Kasumi-1 (cell line): ENCODE results near the gene MRPL22.
A peak's percentile ranks its signal among the peaks of the same experiment; 100 is the strongest.
"Not testable (repeated sequence)": the region's sequence is repeated elsewhere in the genome, so short reads cannot be mapped to it uniquely, and the experiment has no call there.

Experiments used
- DNase-seq, 2 experiments: peaks; one replicate each; lab custom pipeline; 2025; lab: John Stamatoyannopoulos, UW

MRPL22 gene

GRCh38 chr5:154940375-154940771 lies 500 bp upstream of the MRPL22 start:
- DNase-seq = no peak

- DNase-seq = no peak
Measured at GRCh38 chr5:154943527-154943926, 2.7 kb downstream of the MRPL22 start.

GRCh38 chr5:154944716-154945115 lies 3.8 kb downstream of the MRPL22 start:
- DNase-seq = peak in 1 of 2 experiments; percentile 28

GRCh38 chr5:154945695-154946301 lies 4.9 kb downstream of the MRPL22 start:
- peak; percentile 36 to 52 for DNase-seq

- DNase-seq = no peak
Measured at GRCh38 chr5:154947778-154948177, 6.9 kb downstream of the MRPL22 start.

- DNase-seq = no peak
Measured at GRCh38 chr5:154948313-154948712, 7.4 kb downstream of the MRPL22 start.

- no peak for DNase-seq
Measured at GRCh38 chr5:154949781-154950180, 8.9 kb downstream of the MRPL22 start.

- no peak for DNase-seq
Measured at GRCh38 chr5:154956712-154957111, 15.8 kb downstream of the MRPL22 start.

- no peak for DNase-seq
Measured at GRCh38 chr5:154962494-154962893, 21.6 kb downstream of the MRPL22 start.

GRCh38 chr5:154966081-154966841 lies 25.4 kb downstream of the MRPL22 start:
- DNase-seq = no peak

- no peak for DNase-seq
Measured at GRCh38 chr5:154966874-154967273, 26.0 kb downstream of the MRPL22 start.

GRCh38 chr5:154967421-154968024 lies 26.6 kb downstream of the MRPL22 start:
- peak; percentile 19 to 31 for DNase-seq

- DNase-seq = no peak
Measured at GRCh38 chr5:154968953-154969352, 28.1 kb downstream of the MRPL22 start.

- no peak for DNase-seq
Measured at GRCh38 chr5:154970759-154971158, 29.9 kb downstream of the MRPL22 start.

GRCh38 chr5:154971501-154971900 lies 30.6 kb downstream of the MRPL22 start:
- DNase-seq = no peak

GRCh38 chr5:154972476-154973080 lies 31.7 kb downstream of the MRPL22 start:
- peak; percentile 46 to 64 for DNase-seq

GRCh38 chr5:154976082-154976481 lies 35.2 kb downstream of the MRPL22 start:
- DNase-seq = not testable (repeated sequence)

- no peak for DNase-seq
Measured at GRCh38 chr5:154977409-154977808, 36.5 kb downstream of the MRPL22 start.

GRCh38 chr5:154978294-154978693 lies 37.4 kb downstream of the MRPL22 start:
- DNase-seq = not testable (repeated sequence)

- no peak for DNase-seq
Measured at GRCh38 chr5:154984946-154985516, 44.2 kb downstream of the MRPL22 start.

- no peak for DNase-seq
Measured at GRCh38 chr5:154986151-154986550, 45.3 kb downstream of the MRPL22 start.

- no peak for DNase-seq
Measured at GRCh38 chr5:154989626-154990025, 48.8 kb downstream of the MRPL22 start.
